HCT116 (cell line): ENCODE results near the gene TBR1.

ENCODE experiments used
- CTCF ChIP-seq, 3 experiments: fragments of 200-600 bp in 1 of 3; sonication (generic) in 1 of 3; IDR thresholded peaks in 2 of 3; conservative IDR thresholded peaks in 1 of 3; 2 replicates each; pipeline ENCODE4 v1.5.1; 2012 to 2017; ENCODE audit warnings: low read depth in 2 of 3, low read length in 2 of 3, antibody characterized with exemption in 1 of 3, borderline replicate concordance in 1 of 3, control low read depth in 1 of 3, mild to moderate bottlenecking in 1 of 3, mixed read lengths in 1 of 3, mixed run types in 1 of 3, moderate library complexity in 1 of 3; ENCODE audit not compliant: insufficient read depth in 1 of 3
- REST ChIP-seq: IDR thresholded peaks from 2 replicates; pipeline ENCODE4 v1.6.1; 2012; ENCODE audit warnings: low read depth

GRCh38 chr2:161434118-161434517 lies 18.0 kb downstream of the TBR1 start:
- TF ChIP-seq CTCF (IDR thresholded peaks at IDR 0.05 in 2 of 3, conservative IDR thresholded peaks at IDR 0.05 in 1 of 3; ENCODE audit: borderline replicate concordance in 1 of 3, insufficient read depth in 1 of 3, low read depth in 2 of 3, low read length in 2 of 3) (no peak), REST (no peak)
